ENCODE measurements around the gene AP5M1. TPM values are rescaled to one million over a fixed set of nuclear protein-coding genes. Genes with fewer than 3 reads are reported as not detected.

The AP5M1 gene
- total RNA-seq, 1 donor from 2014 or later: 39.2 TPM

DNA sequence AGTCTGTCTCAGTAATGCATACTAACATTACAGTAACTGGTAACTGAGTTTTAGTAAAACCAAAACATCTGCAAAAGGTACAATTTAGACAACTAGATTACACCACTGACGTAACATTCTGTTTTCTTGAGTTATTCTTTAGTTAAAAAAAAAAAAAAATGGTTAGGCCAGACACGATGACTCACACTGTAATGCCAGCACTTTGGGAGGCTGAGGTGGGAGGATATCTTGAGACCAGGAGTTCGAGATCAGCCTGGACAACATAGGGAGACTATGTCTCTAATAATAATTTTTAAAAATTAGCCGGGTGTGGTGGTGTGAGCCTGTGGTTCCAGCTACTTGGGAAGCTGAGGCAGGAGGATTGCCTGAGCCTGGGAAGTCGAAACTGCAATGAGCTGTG, 34.1 kb downstream of the AP5M1 start:
- Mint-ChIP-seq H3K36me3 (ENCODE audit: low read depth) (no peaks in the 10 kb centered on the region), H3K4me1 (ENCODE audit: low read depth) (no peaks in the 10 kb centered on the region), H3K27me3 (ENCODE audit: low read depth) (peaks cover 17% of the 10 kb centered on the region), H3K9me3 (ENCODE audit: low read depth) (no peaks in the 10 kb centered on the region), H3K27ac (ENCODE audit: unreplicated experiment) (no peak overlapping the region), H3K4me3 (ENCODE audit: unreplicated experiment) (no peak overlapping the region)
- no peak for DNase-seq (ENCODE audit: low spot score)
- TF ChIP-seq, protein P1, sequence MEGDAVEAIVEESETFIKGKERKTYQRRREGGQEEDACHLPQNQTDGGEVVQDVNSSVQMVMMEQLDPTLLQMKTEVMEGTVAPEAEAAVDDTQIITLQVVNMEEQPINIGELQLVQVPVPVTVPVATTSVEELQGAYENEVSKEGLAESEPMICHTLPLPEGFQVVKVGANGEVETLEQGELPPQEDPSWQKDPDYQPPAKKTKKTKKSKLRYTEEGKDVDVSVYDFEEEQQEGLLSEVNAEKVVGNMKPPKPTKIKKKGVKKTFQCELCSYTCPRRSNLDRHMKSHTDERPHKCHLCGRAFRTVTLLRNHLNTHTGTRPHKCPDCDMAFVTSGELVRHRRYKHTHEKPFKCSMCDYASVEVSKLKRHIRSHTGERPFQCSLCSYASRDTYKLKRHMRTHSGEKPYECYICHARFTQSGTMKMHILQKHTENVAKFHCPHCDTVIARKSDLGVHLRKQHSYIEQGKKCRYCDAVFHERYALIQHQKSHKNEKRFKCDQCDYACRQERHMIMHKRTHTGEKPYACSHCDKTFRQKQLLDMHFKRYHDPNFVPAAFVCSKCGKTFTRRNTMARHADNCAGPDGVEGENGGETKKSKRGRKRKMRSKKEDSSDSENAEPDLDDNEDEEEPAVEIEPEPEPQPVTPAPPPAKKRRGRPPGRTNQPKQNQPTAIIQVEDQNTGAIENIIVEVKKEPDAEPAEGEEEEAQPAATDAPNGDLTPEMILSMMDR (IDR thresholded peaks at IDR 0.05): no peak

DNA sequence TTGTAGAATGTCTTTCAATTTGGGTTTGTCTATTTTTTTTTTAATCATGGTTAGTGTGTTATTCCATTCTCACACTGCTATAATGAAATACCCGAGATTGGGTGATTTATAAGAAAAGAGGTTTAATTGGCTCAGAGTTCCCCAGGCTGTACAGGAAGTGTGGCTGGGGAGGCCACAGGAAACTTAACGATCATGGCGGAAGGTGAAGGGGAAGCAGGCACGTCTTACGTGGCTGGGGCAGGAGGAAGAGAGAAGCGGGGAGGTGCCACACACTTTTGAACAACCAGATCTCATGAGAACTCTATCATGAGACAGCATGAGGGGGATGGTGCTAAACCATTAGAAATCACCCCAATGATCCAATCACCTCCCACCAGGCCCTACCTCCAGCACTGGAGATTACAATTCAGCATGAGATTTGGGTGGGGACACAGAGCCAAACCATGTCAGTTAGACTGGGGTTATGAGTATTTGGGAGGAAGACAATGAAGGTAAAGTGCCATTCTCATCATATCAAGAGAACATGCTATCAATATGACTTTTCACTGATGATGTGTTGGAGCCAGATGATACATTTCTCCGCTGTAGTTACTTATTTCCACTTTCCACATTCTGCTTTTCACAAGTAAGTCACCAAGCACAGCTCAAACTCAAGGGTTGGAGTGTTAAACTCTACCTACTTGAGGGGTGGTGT, 45.8 kb downstream of the AP5M1 start:
- no peaks in the 10 kb centered on the region for H3K9me3 Mint-ChIP-seq (ENCODE audit: low read depth)
- TF ChIP-seq, protein P1 (IDR thresholded peaks at IDR 0.05): no peak
- no peak overlapping the region for H3K27ac Mint-ChIP-seq (ENCODE audit: unreplicated experiment)
- no peak overlapping the region for H3K4me3 Mint-ChIP-seq (ENCODE audit: unreplicated experiment)
- peaks cover 18% of the 10 kb centered on the region for H3K27me3 Mint-ChIP-seq (ENCODE audit: low read depth)
- no peak for DNase-seq (ENCODE audit: low spot score)
- no peaks in the 10 kb centered on the region for H3K36me3 Mint-ChIP-seq (ENCODE audit: low read depth)
- H3K4me1 Mint-ChIP-seq (ENCODE audit: low read depth): no peaks in the 10 kb centered on the region

DNA sequence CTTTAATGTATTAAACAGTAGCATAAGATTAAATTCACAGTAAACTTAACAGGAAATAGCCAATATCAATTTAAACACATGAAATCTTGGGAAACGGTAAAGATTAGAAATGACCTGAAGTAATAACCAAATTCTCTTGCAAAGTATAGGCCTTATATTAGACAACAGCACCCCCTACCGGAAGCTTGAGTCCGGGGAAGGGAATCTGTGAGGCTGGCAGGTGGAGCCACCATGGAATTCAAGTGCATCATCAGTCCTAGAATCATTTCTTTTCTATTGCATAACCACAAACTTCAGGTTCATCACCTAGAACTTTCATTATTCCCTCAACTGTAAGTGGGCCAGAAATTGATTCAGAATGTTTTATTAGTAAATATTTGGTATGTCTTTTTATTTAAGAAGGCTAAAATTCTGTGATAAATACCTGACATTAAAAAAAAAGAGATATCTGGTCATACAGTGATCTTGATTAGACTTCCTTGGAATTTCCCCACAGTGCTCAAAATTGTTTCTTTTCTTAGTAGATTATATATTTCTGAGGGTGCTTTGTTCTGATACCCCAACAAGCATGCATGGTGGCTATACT, 48.6 kb downstream of the AP5M1 start:
- Mint-ChIP-seq H3K36me3 (ENCODE audit: low read depth) (no peaks in the 10 kb centered on the region), H3K27me3 (ENCODE audit: low read depth) (peaks cover 22% of the 10 kb centered on the region), H3K27ac (ENCODE audit: unreplicated experiment) (no peak overlapping the region), H3K4me1 (ENCODE audit: low read depth) (no peaks in the 10 kb centered on the region), H3K4me3 (ENCODE audit: unreplicated experiment) (no peak overlapping the region), H3K9me3 (ENCODE audit: low read depth) (no peaks in the 10 kb centered on the region)
- no peak for DNase-seq (ENCODE audit: low spot score)
- TF ChIP-seq, protein P1 (IDR thresholded peaks at IDR 0.05): peak; percentile 95

DNA sequence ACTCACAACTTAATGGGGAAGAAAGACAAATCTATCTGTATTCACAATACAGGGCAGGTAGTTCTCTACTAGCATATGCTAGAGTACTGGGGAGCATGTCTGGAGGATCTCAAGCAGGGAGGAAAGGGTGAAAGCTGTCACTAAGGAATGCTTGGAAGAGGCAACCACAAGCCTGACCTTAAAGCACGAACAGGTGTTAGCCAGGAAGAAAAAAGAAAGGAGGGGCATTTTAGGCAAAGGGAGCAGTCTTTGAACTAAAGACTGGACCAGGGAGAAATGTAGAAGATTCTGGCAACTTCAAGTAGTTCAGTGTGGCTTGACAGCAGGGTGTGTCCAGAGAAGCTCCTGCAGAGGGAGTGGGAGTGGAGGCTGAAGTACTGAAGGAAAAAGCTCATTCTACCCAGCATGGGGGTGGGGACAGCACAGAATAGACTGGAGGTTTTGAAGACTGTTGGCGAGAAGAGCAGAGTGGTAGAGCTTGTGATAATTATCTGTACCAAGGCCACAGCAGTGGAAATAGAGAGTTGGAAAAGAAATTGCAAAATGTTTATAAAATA, 50.9 kb downstream of the AP5M1 start:
- no peaks in the 10 kb centered on the region for H3K36me3 Mint-ChIP-seq (ENCODE audit: low read depth)
- no peaks in the 10 kb centered on the region for H3K4me1 Mint-ChIP-seq (ENCODE audit: low read depth)
- no peak overlapping the region for H3K27ac Mint-ChIP-seq (ENCODE audit: unreplicated experiment)
- TF ChIP-seq, protein P1 (IDR thresholded peaks at IDR 0.05): no peak
- peaks cover 25% of the 10 kb centered on the region for H3K27me3 Mint-ChIP-seq (ENCODE audit: low read depth)
- no peak overlapping the region for H3K4me3 Mint-ChIP-seq (ENCODE audit: unreplicated experiment)
- H3K9me3 Mint-ChIP-seq (ENCODE audit: low read depth): no peaks in the 10 kb centered on the region
- no peak for DNase-seq (ENCODE audit: low spot score)

DNA sequence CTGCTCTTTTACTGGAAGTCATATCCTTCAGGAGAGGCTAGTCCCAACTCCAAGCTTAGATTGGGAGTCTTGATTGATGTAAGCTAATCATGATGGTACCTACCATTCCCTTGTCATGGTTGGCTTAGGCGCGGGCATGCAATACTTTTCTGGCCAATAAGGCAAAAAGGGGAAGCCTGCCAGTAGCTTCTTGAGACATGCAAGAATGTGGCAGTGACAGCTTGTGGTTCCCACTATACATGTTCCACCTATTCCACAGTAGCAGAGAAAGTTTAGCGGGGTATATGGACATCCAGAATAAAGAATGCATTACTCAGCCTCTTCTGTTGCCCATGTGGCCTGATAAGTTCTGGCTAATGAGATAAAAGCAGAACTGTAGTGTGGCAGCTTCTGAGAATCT, 55.0 kb downstream of the AP5M1 start:
- Mint-ChIP-seq H3K4me1 (ENCODE audit: low read depth) (no peaks in the 10 kb centered on the region), H3K9me3 (ENCODE audit: low read depth) (peaks cover 4% of the 10 kb centered on the region)

More for the DNA sequence above, 55.0 kb downstream of the AP5M1 start:
- no peaks in the 10 kb centered on the region for H3K36me3 Mint-ChIP-seq (ENCODE audit: low read depth)
- H3K27me3 Mint-ChIP-seq (ENCODE audit: low read depth): peaks cover 18% of the 10 kb centered on the region
- H3K4me3 Mint-ChIP-seq (ENCODE audit: unreplicated experiment): no peak overlapping the region
- H3K27ac Mint-ChIP-seq (ENCODE audit: unreplicated experiment): no peak overlapping the region
- no peak for DNase-seq (ENCODE audit: low spot score)
- TF ChIP-seq, protein P1 (IDR thresholded peaks at IDR 0.05): no peak

All from chondrocyte (in vitro differentiated cells).